Endothelial cell of umbilical vein (primary cell): ENCODE results near the gene GATAD1. TPM values are rescaled to one million over a fixed set of nuclear protein-coding genes. Genes with fewer than 3 reads are reported as not detected.

Source experiments
- BruUV-seq: library from RNA; stranded (reverse); fragments of 400-500 nt; replicated peaks from 2 replicates; lab custom pipeline; 2021; lab: Mats Ljungman, UMichigan
- CTCF ChIA-PET: fragments of 300-600, 350-600 bp; sonication (Branson Sonifier 250); formaldehyde crosslinking; loops from one replicate; lab custom pipeline; 2021; ENCODE audit warnings: antibody characterized with exemption, inconsistent platforms; lab: Charles Lee
- POLR2A ChIA-PET: fragments of 300-600, 350-600 bp; sonication (Branson Sonifier 250); formaldehyde crosslinking; loops from one replicate; lab custom pipeline; 2021; ENCODE audit warnings: antibody characterized with exemption, inconsistent platforms; lab: Charles Lee
- DNase-seq: peaks from one replicate; pipeline ENCODE4 v3.0.0-alpha.2; 2011; ENCODE audit warnings: low read depth, low spot score
- FAIRE-seq: peaks from 2 replicates; lab custom pipeline; 2011; peaks lifted over from hg19 to GRCh38; lab: Jason Lieb, UNC
- H2AFZ ChIP-seq: 2 replicates; pipeline ENCODE4 v1.6.0; 2012; ENCODE audit warnings: low read depth, low read length, control low read depth, inconsistent platforms
- H3K27ac ChIP-seq: 2 replicates; pipeline ENCODE4 v1.5.1; 2011; ENCODE audit warnings: low read depth, mild to moderate bottlenecking, control low read depth, low read length, moderate library complexity; ENCODE audit not compliant: insufficient read depth
- H3K27me3 ChIP-seq, 2 experiments: 2 replicates each; pipeline versions ENCODE4 v1.6.0 to v1.6.1; 2011; ENCODE audit warnings: low read length in 2 of 2, mixed read lengths in 1 of 2; ENCODE audit not compliant: control insufficient read depth in 2 of 2, insufficient read depth in 2 of 2
- H3K36me3 ChIP-seq, 2 experiments: 2 replicates in 1 of 2; 3 replicates in 1 of 2; pipeline ENCODE4 v1.5.1; 2011; ENCODE audit warnings: low read length in 2 of 2, mild to moderate bottlenecking in 1 of 2, moderate library complexity in 1 of 2; ENCODE audit not compliant: control insufficient read depth in 2 of 2, insufficient read depth in 2 of 2; ENCODE audit errors: extremely low read depth in 1 of 2
- H3K4me1 ChIP-seq: 3 replicates; pipeline ENCODE4 v1.5.1; 2011; ENCODE audit warnings: mild to moderate bottlenecking, low read length; ENCODE audit not compliant: control insufficient read depth, insufficient read depth; ENCODE audit errors: extremely low read depth
- H3K4me2 ChIP-seq: 2 replicates; pipeline ENCODE4 v1.6.1; 2011; ENCODE audit warnings: low read length, control low read depth, mixed read lengths; ENCODE audit not compliant: insufficient read depth
- H3K4me3 ChIP-seq, 3 experiments: fragments of 200-600 bp in 1 of 3; sonication (generic), shearing (Covaris generic) in 1 of 3; replicated peaks in 1 of 3; 2 replicates each; pipeline ENCODE4 v1.5.1; 2011 to 2016; ENCODE audit warnings: control low read depth in 3 of 3, low read length in 3 of 3, mild to moderate bottlenecking in 2 of 3, inconsistent platforms in 1 of 3, low read depth in 1 of 3, moderate library complexity in 1 of 3; ENCODE audit not compliant: insufficient read depth in 1 of 3
- H3K79me2 ChIP-seq: 2 replicates; pipeline ENCODE4 v1.6.0; 2012; ENCODE audit warnings: low read length, inconsistent platforms; ENCODE audit not compliant: control insufficient read depth, insufficient read depth
- H3K9ac ChIP-seq: replicated peaks from 2 replicates; pipeline ENCODE3; 2011; ENCODE audit warnings: low read length, control low read depth; ENCODE audit not compliant: insufficient read depth; ENCODE audit errors: extremely low read depth
- H3K9me1 ChIP-seq: replicated peaks from 3 replicates; pipeline ENCODE4 v1.6.0; 2011; ENCODE audit warnings: mild to moderate bottlenecking, low read length; ENCODE audit not compliant: control insufficient read depth, insufficient read depth; ENCODE audit errors: extremely low read depth
- H3K9me3 ChIP-seq: replicated peaks from 2 replicates; pipeline ENCODE4 v1.5.1; 2012; ENCODE audit warnings: low read length, inconsistent platforms; ENCODE audit not compliant: control insufficient read depth, insufficient read depth
- H4K20me1 ChIP-seq: replicated peaks from 2 replicates; pipeline ENCODE3; 2011; ENCODE audit warnings: mild to moderate bottlenecking, low read length; ENCODE audit not compliant: control insufficient read depth, insufficient read depth; ENCODE audit errors: extremely low read depth
- CTCF ChIP-seq, 2 donors: IDR thresholded peaks; 1 replicate in 1 of 2; 2 replicates in 1 of 2; pipeline ENCODE4 v1.5.1; 2011; ENCODE audit warnings: low read length in 2 of 2, mild to moderate bottlenecking in 2 of 2, moderate library complexity in 2 of 2, control low read depth in 1 of 2, inconsistent platforms in 1 of 2, low read depth in 1 of 2; ENCODE audit not compliant: insufficient read depth in 1 of 2; ENCODE audit errors: extremely low read depth in 1 of 2
- EZH2 ChIP-seq: IDR thresholded peaks from 2 replicates; pipeline ENCODE4 v1.6.1; 2012; ENCODE audit warnings: borderline replicate concordance, low read depth, mild to moderate bottlenecking, moderate library complexity, low read length, inconsistent platforms; ENCODE audit not compliant: severe bottlenecking
- FOS ChIP-seq: IDR thresholded peaks from 2 replicates; pipeline ENCODE4 v1.6.1; 2011; ENCODE audit warnings: mild to moderate bottlenecking, low read length, moderate library complexity, borderline replicate concordance; ENCODE audit not compliant: insufficient read depth
- GATA2 ChIP-seq: IDR thresholded peaks from 2 replicates; pipeline ENCODE4 v1.7.0; 2011; ENCODE audit warnings: low read depth, mild to moderate bottlenecking, moderate library complexity, mixed read lengths, low read length; ENCODE audit not compliant: insufficient read length, insufficient read depth
- JUN ChIP-seq: IDR thresholded peaks from 2 replicates; pipeline ENCODE4 v1.6.1; 2011; ENCODE audit warnings: borderline replicate concordance, low read depth; ENCODE audit not compliant: insufficient read length, insufficient read depth
- MAX ChIP-seq: IDR thresholded peaks from 2 replicates; pipeline ENCODE4 v1.6.1; 2011; ENCODE audit not compliant: insufficient read depth, insufficient read length
- MYC ChIP-seq: IDR thresholded peaks from one replicate; pipeline ENCODE4 v1.6.1; 2011; ENCODE audit warnings: mild to moderate bottlenecking, low read depth, low read length
- POLR2A ChIP-seq: IDR thresholded peaks from 2 replicates; pipeline ENCODE4 v1.6.1; 2012; ENCODE audit warnings: low read depth, mild to moderate bottlenecking, control low read depth, low read length
- POLR2AphosphoS5 ChIP-seq: IDR thresholded peaks from 2 replicates; pipeline ENCODE4 v1.6.1; 2012; ENCODE audit warnings: low read depth, mild to moderate bottlenecking, control low read depth, low read length, moderate library complexity; ENCODE audit not compliant: insufficient read depth
- dilution Hi-C: fragments of 300-500 bp; cut with MboI; formaldehyde crosslinking; loops from one replicate; pipeline ENCODE4 v1.15.0; 2019; ENCODE audit warnings: low sequenced_read_pairs; ENCODE audit not compliant: extremely low pct_ligation_motif_present
- intact Hi-C: fragments of 100-400 bp; cut with micrococcal nuclease; formaldehyde crosslinking; loops from one replicate; pipeline ENCODE4 v1.10.0; 2022
- polyA plus RNA-seq, 4 experiments: library from polyadenylated mRNA; depleted of rRNA in 3 of 4; stranded (reverse) in 3 of 4; unstranded in 1 of 4; fragments of >200 nt; gene quantifications; 2 replicates each; pipeline versions ENCODE4 v1.2.1 to v1.2.3, GENCODE V29; 2011 to 2012; ENCODE audit warnings: missing spikeins in 1 of 4
- total RNA-seq: library from RNA; stranded (reverse); gene quantifications from 2 replicates; pipeline ENCODE4 v1.2.3, GENCODE V29; 2021

GATAD1 gene
- total and polyA plus RNA-seq, 2 donors (not counting 3 experiments of a cell fraction or from before 2014, with no cell fraction given), result 13.7 to 28.9 TPM

GRCh38 chr7:92433019-92433418 lies 14.3 kb upstream of the GATAD1 start:
- BruUV-seq, result no TSS peak
- CTCF ChIA-PET, result interaction anchor here (1.0 kb wide), 1 partner anchor 9 kb away, joined by 4 read pairs; no protein-coding TSS in a partner anchor

More at GRCh38 chr7:92433019-92433418, 14.3 kb upstream of the GATAD1 start:
- no peaks in the 10 kb centered on the region for H3K36me3 ChIP-seq
- FAIRE-seq, result no peak
- peaks cover 5 to 6% of the 10 kb centered on the region in 2 experiments for H3K27me3 ChIP-seq
- DNase-seq, result no peak
- H3K4me2 ChIP-seq, result no peak overlapping the region
- POLR2A ChIA-PET, result no interaction called here
- no peak for TF ChIP-seq EZH2
- TF ChIP-seq FOS, result no peak
- no peak for TF ChIP-seq POLR2A
- TF ChIP-seq MYC, result no peak
- no peak for TF ChIP-seq JUN
- TF ChIP-seq POLR2AphosphoS5, result no peak
- no peak for TF ChIP-seq GATA2
- no peak for TF ChIP-seq MAX
- no peak for TF ChIP-seq CTCF (IDR thresholded peaks at IDR 0.05; ENCODE audit: extremely low read depth in 1 of 2, insufficient read depth in 1 of 2, low read depth in 1 of 2, low read length in 2 of 2)
- no peak overlapping the region for H3K9ac ChIP-seq
- no peak overlapping the region for H2AFZ ChIP-seq
- no peak overlapping the region for H3K4me3 ChIP-seq
- no peak overlapping the region for H3K27ac ChIP-seq
- H3K4me1 ChIP-seq, result no peaks in the 10 kb centered on the region
- no peaks in the 10 kb centered on the region for H3K79me2 ChIP-seq
- H4K20me1 ChIP-seq, result no peaks in the 10 kb centered on the region
- intact Hi-C loops, result no loop called here
- dilution Hi-C loops, result no loop called here
- H3K9me1 ChIP-seq, result no peaks in the 10 kb centered on the region
- no peaks in the 10 kb centered on the region for H3K9me3 ChIP-seq
